GM18867 (cell line): ENCODE data around the gene SELENOH.
A peak's percentile ranks its signal among the peaks of the same experiment; 100 is the strongest.
"Not testable (repeated sequence)": the region's sequence is repeated elsewhere in the genome, so short reads cannot be mapped to it uniquely, and the experiment has no call there.

Experiments
- ATAC-seq: cut with Tn5 transposase; IDR thresholded peaks from one replicate; pipeline ENCODE4 v1.9.1; 2021; ENCODE audit warnings: mild to moderate bottlenecking, moderate library complexity; ENCODE audit not compliant: unreplicated experiment

SELENOH gene, protein sequence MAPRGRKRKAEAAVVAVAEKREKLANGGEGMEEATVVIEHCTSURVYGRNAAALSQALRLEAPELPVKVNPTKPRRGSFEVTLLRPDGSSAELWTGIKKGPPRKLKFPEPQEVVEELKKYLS

DNA sequence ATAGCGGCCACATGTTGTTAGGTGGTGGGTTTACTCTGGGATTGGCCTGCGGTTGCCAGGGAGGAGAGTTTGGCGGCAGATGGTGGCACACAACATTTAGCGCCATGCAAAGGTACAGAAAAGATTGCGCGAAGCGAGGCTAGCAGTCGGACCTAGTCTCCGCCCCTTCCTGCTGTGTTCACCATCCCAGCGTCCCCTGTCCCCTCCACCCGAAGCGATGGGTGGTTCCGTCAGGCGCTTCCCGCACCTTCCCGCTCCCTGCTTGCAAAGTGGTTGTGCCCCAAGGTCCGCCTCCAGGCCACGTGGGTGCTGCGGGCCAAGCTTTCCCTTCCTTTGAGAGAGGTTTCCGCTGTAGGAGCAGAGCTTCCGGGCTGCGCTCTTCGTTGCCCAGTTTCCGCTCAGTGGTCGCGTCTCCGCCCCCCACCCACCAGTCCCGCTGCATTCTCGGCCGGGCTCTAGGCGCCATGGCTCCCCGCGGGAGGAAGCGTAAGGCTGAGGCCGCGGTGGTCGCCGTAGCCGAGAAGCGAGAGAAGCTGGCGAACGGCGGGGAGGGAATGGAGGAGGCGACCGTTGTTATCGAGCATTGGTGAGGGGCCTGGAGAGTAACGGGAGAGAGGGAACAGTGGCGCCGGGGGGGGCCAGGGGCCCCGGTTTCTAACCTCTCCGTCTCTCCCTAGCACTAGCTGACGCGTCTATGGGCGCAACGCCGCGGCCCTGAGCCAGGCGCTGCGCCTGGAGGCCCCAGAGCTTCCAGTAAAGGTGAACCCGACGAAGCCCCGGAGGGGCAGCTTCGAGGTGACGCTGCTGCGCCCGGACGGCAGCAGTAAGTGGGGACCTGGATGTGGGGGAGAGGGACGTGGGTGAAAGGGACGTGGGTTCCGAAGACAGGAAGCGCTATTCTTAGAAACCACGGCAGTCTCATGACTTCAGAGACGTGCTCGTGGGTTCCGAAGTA is at the start of gene SELENOH:
Gene SELENOH, plus strand, starts transcription at position 360 of the 955 bp plus-strand sequence. Its CDS starts 105 bp downstream, at position 465.
- peak; percentile 89 for ATAC-seq

DNA sequence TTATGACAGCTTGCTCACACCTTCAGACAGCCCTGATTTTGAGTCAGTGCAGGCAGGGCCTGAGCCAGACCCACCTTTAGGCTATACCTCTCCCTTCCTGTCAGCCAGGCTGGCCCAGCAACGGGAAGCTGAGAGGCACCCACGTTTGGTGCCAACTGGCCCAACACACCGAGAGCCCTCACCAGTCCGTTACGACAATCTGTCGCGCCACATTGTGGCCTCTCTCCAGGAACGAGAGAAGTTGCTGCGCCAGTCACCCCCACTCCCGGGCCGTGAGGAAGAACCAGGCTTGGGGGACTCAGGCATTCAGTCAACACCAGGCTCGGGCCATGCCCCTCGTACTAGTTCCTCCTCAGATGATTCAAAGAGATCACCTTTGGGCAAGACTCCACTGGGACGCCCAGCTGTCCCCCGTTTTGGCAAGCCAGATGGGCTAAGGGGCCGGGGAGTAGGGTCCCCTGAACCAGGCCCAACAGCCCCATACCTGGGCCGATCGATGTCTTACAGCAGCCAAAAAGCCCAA is 42.4 kb upstream of the SELENOH start:
- ATAC-seq = no peak

- no peak for ATAC-seq
Observed at GRCh38 chr11:57699813-57700212, 41.5 kb upstream of the SELENOH start.

GRCh38 chr11:57700425-57700824 is 40.9 kb upstream of the SELENOH start:
- ATAC-seq = no peak

- no peak for ATAC-seq
Observed at GRCh38 chr11:57703341-57703740, 38.0 kb upstream of the SELENOH start.

DNA sequence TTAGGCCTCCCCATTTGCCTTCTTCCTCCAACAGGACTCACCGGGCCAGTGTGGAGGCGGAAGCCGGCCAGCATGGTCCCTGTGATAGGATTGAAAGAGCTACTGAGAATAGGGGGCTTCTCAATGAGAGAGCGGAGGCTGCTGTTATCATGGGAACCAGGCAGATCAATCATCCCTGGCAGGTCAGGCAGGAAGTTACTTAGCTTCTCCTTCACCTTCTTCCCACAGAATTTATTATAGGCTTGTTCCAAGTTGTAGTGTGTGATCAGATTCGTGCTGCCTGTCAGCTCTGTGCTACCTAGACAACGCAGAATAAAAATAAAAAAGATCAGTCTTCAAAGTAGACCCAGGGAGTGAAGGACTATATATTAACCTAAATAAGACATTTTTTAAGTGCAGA is 36.4 kb upstream of the SELENOH start:
- ATAC-seq = no peak

DNA sequence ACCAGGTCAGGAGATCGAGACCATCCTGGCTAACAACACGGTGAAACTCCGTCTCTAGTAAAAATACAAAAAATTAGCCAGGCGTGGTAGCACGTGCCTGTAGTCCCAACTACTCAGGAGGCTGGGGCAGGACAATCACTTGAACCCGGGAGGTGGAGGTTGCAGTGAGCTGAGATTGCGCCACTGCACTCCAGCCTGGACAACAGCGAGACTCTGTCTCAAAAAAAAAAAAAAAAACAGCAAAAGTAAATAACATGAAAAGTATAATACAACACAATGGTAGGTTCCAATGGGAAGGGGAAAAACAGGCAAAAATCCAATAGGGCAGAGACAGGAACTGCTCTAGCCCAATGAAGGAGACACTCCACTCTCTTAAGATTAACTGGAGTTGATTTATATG is 35.9 kb upstream of the SELENOH start:
- ATAC-seq = not testable (repeated sequence)

GRCh38 chr11:57709802-57710367 is 31.4 kb upstream of the SELENOH start:
- no peak for ATAC-seq

DNA sequence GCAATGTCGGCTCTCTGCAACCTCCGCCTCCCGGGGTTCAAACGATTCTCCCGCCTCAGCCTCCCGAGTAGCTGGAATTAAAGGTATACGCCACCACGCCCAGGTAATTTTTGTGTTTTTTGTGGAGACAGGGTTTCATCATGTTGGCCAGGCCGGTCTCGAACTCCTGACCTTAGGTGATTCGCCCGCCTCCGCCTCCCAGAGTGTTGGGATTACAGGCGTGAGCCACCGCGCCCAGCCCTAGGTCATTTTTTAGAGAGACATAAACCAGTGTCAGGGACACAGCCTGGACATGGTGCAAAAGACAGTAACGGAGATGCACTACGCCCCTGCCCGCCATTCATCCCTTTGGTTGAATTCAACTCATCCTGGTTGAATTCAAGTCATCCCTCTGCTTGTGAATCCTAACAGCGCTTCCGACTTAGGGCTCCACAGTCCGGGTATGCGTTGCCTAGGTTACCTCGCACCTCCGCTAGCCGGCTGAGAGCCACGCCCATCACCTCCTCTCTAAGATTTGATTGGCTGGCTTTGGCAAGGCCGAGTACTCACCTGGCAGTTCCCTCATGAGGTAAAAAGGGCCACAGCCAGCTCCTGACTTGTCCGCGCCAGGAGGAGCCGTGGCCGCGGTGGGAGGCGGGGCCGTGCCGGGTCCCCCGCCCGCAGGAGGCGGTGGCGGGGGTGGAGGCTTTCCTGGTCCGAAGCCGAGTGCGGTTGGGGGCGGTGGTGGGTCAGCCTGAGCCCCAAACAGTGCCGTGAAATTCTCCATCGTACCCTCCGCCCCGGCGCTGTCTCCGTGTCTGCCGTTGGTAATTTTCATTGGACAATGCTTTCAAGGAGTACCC is 29.7 kb upstream of the SELENOH start, which contains the start of gene MED19:
Gene MED19, minus strand, starts transcription at position 802 of the 842 bp plus-strand sequence. Its CDS starts 36 bp downstream, at position 766.
- peak; percentile 47 for ATAC-seq

DNA sequence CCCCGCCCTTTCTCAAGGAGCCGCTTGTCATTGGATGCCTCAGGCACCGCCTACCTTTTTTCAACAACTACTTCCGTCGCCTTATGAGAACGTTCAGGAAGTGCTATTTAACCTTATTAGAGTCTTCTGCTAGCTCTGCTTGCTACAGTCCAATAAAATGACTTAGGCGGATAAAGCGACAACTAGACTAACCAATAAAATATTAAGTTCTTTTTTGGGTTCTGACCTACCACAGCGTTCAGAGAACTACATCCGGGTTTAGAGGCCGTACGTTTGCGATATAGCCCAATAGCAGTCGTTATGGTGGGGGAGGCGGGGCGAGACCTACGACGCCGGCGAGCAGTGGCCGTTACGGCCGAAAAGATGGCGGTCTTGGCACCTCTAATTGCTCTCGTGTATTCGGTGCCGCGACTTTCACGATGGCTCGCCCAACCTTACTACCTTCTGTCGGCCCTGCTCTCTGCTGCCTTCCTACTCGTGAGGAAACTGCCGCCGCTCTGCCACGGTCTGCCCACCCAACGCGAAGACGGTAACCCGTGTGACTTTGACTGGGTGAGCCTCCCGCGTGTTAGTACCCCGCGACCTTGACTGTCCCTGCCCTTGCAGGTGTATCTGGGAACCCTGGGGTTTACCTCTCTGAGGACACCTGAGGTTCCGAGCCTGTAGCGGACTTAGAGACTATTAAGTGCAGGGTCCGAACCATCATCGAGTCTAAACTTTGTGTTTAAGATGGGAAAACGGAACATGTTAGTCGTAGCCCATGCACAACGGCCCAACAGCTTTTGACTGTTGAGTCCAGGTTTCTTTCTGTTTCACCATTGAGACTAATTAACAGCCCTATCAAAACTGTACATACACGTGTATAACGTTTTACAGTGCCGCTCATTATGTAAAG is 28.8 kb upstream of the SELENOH start, which contains the start of gene TMX2:
Gene TMX2, plus strand, starts transcription at position 338 of the 895 bp plus-strand sequence. Its CDS starts 26 bp downstream, at position 364.
- peak; percentile 95 for ATAC-seq

- no peak for ATAC-seq
Observed at GRCh38 chr11:57713835-57714234, 27.5 kb upstream of the SELENOH start.

DNA sequence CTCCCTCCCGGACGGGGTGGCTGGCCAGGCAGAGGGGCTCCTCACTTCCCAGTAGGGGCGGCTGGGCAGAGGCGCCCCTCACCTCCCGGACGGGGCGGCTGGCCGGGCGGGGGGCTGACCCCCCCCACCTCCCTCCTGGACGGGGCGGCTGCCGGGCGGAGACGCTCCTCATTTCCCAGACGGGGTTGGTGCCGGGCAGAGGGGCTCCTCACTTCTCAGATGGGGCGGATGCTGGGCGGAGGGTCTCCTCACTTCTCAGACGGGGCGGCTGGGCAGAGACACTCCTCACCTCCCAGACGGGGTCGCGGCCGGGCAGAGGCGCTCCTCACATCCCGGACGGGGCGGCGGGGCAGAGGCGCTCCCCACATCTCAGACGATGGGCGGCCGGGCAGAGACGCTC is 24.6 kb upstream of the SELENOH start:
- ATAC-seq = not testable (repeated sequence)

- no peak for ATAC-seq
Observed at GRCh38 chr11:57727185-57727584, 14.1 kb upstream of the SELENOH start.

DNA sequence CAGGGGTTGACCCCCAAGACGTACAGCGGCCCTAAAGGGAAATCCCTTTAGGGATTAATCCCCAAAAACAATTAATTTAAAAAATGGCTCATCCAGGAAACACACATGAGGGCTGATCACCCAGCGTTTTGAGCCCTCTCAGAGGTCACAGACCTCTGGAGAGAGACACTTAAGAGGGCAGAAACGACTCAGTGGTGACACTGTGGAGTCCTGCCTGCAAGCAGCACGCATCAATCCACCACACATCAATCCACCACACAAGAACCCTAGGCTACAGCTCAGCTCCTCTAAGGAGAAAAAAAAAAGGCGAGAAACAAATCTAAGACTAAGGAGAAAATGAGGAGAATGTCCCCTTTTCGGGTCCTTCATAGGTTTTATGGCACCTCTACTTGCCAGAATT is 12.5 kb upstream of the SELENOH start:
- peak; percentile 34 for ATAC-seq

DNA sequence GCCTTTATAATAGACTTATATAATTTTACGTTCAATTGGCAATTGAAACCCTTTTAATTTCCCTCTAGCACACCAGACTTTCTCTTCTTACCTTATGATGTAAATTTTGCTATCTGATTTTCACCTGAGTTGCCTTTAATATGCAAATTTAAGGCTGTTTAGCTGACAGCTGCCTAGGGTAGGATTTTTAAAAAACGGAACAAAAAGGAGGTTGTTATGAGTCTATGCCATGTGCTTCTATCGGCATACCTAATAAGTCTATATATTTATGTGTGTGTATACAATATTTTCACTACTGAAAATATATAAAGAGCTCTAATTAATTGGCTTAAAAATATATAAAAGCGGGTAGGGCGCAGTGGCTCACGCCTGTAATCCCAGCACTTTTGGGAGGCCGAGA is 11.8 kb upstream of the SELENOH start:
- peak; percentile 76 for ATAC-seq

DNA sequence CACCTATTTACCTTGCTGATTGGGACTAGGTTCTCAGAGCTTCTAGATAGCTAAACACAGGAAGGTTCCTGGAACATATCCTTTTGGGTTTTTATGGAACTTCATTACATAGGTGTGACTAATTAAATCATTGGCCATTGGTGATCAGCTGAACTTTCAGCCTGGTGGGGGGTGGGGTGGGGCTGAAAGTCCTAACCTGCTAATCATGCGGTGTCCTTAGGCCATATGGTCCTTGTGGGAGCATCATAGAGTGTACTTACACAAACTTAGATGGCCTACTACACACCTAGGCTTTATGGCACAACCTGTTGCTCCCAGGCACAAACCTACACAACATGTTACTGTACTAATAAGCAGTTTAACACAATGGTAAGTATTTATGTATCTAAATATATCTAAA is 8.6 kb upstream of the SELENOH start:
- no peak for ATAC-seq

DNA sequence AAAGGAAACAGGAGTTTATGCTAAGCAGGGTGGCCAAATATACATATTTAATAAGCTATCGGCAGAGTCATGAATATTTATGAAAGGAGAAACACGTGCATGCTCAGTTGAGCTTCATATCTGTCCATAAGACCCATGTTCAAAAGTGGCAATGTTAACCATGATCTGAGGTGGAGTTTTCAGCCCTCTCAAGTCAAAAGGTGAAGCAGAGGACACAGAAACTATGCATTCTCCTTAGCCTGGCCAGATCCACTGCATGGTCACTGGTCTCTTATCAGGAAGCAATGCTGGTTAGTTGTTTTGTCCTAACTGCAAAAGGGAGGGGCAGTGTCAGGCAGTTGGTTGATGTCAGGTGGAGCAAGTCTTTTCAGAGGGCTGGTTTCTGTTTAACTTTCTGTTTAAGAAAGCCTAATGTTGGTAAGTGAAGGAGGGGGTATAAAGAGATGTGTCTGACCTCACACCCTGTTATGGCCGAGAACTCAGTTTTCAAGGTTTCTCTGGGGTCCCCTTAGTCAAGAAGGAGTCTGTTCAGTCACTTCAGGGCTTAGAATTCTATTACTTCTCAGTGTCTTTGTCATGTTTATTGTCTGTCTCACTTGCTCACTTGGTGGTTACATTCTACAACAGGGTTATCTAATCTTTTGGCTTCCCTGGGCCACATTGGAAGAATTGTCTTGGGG is 5.5 kb upstream of the SELENOH start:
- ATAC-seq = peak; percentile 61

GRCh38 chr11:57742087-57742452 is 779 bp downstream of the SELENOH start:
- no peak for ATAC-seq

DNA sequence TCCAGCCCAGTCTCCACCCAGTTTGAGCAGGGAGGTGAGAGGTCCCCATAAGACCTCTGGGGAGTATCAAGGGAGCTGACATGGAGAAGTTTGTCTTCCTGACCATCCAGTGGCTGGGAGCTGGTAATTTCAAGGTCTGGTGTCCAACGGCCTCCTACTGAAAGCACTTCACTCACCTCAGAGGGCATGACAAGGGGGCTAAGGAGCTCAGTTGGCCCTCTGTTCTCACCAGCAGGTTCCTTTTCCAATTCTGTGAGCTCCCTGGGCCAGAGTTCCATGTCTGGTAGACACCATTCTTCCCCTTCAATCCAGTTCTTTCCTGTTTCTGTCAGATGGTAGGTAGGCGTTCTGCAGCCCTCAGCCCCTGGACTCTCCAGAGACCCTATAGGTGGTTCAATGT is 3.1 kb downstream of the SELENOH start:
- no peak for ATAC-seq
